Stimulated activated CD8-positive, alpha-beta memory T cell treated with anti-CD3 and anti-CD28 coated beads, Interleukin-12 subunit alpha, Interleukin-12 subunit beta, amount 100 ng/mL, for 1 hour (primary cell): ENCODE results near the gene ADAMTS18.
"Not testable (repeated sequence)": the region's sequence is repeated elsewhere in the genome, so short reads cannot be mapped to it uniquely, and the experiment has no call there.

ENCODE experiments used
- DNase-seq: peaks from one replicate; pipeline ENCODE4 v3.0.0-alpha.2; 2020; ENCODE audit warnings: low read depth

Gene ADAMTS18

GRCh38 chr16:77324729-77325128 lies 110.1 kb downstream of the ADAMTS18 start:
- DNase-seq = no peak

DNA sequence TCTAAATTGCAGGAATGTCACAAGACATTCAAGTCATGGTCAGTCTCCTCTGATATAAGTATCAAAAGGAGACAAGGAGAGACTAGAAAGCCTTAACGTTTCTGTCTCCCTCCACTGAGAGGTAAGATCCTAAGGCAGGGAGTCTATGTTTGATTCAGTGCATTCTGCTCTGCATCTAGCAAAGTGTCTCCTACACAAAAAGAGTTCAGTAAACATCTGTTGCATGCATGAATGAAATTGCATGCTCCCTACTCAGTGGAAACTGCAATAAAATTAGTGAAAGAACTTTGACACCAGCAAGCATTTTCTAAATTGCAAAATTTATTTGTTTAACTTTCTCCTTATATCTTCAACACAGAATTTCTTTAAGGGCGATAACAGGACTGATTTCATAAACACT lies 111.1 kb downstream of the ADAMTS18 start:
- DNase-seq = no peak

DNA sequence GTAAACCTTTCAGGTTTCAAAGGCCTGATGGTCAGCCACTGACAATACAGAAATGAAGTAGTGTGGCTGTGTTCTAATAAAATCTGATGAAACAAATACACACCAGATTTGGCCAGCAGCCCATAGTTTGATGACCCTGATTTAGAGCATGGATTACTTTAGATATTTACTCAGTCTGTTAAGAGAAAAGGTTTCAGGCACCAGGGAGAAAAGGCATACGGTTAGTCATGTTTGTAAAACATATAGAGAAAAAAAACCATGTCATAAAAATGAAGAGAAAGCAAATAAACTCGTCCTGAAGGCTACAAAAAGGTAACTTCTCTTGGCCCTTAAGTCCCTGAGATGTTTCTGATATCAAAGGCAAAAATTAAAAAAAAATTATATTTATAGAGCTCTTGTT lies 112.1 kb downstream of the ADAMTS18 start:
- no peak for DNase-seq

- DNase-seq = no peak
Observed at GRCh38 chr16:77317059-77317458, 117.8 kb downstream of the ADAMTS18 start.

GRCh38 chr16:77310877-77311276 lies 124.0 kb downstream of the ADAMTS18 start:
- no peak for DNase-seq

DNA sequence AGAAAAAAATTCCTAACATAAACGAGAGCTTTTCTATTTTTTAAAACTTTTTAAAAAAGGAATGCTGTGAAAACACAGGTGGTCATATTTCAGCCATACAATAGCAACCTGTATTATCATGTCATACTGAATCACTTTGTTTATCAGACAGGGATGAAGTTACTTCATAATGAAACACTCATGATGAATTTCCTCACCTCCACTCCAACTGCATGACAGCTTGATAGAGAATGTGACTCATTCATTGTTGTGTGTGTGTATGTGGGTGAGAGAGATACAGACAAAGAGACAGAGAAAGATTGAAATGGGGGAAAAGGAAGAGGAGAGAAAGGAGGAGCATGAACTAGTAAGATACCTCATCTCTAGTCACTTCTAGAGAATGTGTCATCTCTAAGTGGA lies 126.7 kb downstream of the ADAMTS18 start:
- no peak for DNase-seq

- no peak for DNase-seq
Observed at GRCh38 chr16:77307426-77308162, 127.2 kb downstream of the ADAMTS18 start.

DNA sequence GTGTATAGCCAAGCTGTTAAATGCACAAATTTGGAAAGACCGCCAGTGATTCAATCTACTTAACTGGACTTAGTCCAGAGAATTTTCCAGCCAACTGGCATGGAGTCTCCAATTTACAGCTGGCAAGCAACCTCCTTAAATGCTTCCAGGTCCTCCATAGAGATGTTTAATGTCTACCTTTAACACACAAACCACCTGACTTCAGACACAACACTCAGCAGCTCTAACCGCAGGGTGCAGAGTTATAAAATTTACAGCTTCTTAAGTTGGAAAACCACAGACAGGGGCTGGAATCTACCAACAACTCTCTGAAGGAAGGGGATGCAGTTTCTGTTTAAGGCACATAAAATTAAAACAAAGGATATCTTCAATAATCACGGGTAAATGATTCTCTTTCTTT lies 128.8 kb downstream of the ADAMTS18 start:
- DNase-seq = no peak

- no peak for DNase-seq
Observed at GRCh38 chr16:77304877-77305276, 130.0 kb downstream of the ADAMTS18 start.

DNA sequence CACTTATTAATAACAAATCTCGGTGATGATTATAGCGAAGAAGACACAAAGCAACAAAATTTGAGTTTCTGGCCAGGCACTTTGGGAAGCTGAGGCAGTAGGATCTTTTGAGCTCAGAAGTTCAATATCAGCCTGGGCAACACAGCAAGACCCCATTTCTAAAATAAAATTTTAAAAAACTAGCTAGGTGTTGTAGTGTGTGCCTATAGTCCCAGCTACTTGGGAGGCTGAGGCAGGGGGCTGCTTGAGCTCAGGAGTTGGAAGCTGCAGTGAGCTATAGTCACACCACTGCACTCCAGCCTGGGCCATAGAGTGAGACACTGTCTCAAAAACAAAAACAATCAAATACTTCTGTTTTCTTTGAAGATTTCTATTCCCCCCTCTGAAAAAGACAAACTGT lies 130.7 kb downstream of the ADAMTS18 start:
- DNase-seq = no peak

DNA sequence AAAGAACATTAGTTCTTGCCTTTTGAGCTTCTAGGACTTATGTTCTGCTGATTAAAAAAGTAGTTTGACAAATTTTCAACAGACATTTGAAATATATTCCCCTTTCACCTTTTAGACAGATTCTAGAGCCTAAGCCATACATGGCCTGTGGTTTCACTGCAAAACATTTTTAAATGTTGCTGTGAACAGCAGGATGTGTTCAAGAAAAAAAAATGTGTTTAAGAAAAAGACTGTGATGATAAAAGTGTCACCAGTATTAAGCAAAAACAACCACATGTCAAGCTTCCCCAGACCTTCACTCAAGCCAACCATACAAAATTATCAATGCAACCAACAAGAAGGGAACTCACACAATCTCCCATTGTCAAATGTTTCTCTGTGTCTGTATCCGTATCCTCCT lies 132.2 kb downstream of the ADAMTS18 start:
- DNase-seq = no peak

- DNase-seq = no peak
Observed at GRCh38 chr16:77302249-77302648, 132.6 kb downstream of the ADAMTS18 start.

GRCh38 chr16:77300256-77300655 lies 134.6 kb downstream of the ADAMTS18 start:
- no peak for DNase-seq

- DNase-seq = no peak
Observed at GRCh38 chr16:77299395-77299794, 135.4 kb downstream of the ADAMTS18 start.

DNA sequence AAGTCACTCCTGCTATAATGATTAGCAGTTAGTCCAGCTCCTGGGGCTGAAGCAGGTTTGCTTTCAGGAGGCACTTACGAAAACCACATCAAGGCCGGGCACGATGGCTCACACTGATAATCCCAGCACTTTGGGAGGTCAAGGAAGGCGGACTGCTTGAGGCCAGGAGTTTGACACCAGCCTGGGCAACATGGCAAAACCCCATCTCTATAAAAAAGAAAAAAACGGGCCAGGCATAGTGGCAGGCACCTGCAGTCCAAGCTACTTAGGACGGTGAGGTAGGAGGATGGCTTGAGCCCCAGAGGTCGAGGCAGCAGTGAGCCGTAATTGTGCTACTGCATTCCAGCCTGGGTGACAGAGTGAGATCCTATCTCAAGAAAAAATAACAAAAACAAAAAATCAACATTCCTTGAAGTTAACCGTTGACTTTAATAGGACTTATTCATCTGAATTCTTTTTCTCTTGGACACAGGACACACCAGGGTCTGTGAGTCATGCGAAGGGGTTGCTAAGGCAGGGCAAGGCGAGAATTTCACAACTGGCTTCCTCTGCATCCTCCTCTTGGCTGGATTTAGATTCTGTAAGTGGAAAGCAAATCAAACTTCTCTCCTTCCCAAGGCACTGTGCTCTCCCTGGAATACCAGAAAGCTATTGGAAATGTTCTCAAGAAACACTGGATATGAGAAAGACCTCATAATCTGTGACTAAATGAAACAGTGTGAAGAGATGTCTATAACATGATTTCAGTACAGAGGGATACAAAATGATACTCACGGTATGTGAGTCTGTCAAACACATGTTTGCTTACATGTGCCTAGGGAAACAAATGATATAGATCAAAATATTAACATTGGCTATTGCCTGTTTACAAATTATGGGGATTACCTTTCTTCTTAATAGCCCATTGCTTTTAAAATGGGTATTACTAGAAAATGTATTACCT lies 136.1 kb downstream of the ADAMTS18 start:
- no peak for DNase-seq

- DNase-seq = no peak
Observed at GRCh38 chr16:77297996-77298395, 136.8 kb downstream of the ADAMTS18 start.

DNA sequence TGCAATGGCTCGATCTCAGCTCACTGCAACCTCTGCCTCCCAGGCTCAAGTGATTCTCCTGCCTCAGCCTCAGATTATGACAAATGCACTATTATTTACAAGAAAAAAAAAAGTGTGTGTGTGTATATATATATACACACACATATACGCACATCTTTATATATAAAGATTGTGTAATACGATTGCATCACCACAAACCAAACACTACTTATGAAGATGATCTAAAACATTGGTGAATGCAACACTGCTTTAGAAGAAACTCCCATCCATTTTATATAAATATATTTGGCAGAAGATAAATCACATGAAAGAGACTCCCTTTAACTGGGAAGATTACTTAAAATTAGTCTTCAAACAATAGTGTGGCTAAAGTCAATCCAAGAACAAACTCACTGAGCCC lies 138.9 kb downstream of the ADAMTS18 start:
- no peak for DNase-seq

GRCh38 chr16:77290451-77291115 lies 144.3 kb downstream of the ADAMTS18 start:
- DNase-seq = no peak

DNA sequence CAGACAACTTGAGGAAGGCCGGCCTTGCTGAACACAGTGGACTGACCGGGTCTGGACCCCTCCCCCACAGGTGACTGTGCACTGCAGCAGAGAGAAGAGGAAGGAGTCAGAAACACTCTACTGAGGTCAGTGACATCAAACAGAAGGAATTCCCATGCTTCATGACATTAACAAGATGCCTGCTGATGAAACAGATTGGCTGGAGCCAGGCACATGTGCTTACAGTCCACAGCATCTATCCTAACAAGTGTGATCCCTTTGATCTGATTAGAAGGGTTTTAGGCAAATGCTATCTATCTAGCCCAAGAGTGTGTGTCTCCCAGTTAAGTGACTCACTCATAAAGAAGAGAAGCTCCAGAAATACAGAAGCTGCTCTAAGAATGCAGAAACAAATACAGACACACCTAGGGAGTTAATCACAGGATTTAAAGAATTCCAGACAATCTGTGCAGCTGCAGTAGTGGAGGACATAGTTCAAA lies 145.5 kb downstream of the ADAMTS18 start:
- no peak for DNase-seq

DNA sequence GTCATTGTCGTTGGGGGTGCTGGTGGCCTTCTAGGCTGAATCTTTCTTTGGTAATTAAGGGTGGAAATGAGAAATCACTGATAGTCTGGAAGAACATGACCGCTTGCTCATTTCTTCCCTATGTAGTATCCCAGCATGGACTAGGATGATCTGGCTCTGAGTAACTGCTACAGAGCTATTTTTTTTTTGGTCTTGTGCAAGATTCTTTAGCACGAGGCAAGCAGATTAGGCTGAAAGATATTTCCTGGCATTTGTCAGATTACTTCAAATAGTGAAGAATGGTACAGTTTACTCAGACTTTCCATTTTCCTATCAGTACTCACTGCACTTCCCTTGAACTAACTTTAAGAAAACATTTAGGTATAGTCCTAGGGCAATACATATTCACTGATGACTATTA lies 146.6 kb downstream of the ADAMTS18 start:
- DNase-seq = no peak

DNA sequence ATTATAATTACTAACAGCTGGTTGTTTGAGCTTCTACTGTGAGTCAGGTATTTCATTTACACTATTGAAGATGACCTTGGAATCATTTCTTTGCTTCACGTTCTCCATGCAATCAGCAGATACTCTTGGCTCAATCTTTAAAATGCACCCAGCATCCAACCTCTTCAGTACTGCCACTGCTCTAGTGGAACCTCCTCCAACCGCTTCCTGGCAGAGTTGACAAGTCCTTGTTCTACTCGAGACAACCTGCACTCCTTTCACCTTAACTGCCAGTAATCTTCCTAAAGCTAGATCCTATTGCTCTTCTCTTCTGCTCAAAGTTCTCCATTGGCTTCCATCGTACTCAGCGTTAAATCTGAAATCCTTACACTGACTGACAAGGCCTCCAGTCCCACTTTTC lies 149.2 kb downstream of the ADAMTS18 start:
- DNase-seq = no peak

DNA sequence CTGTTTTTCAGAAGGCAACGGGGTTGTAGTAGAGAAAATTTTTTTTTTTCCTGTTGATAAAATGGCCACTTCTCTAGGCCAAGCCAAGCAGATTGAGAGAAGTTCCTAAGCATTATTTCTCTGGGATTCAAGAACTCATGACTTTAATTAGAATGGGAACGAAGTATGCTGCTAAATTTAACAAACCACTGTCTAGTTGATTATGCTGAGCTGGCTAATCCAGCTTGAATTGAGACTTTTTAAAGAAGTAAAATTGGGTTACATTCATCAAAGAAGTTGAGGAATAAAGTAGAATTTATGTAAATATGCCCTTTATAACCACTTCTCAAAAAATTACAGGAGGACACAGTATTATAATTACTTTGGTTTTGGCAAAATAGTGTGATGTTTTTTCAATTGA lies 152.5 kb downstream of the ADAMTS18 start:
- no peak for DNase-seq

DNA sequence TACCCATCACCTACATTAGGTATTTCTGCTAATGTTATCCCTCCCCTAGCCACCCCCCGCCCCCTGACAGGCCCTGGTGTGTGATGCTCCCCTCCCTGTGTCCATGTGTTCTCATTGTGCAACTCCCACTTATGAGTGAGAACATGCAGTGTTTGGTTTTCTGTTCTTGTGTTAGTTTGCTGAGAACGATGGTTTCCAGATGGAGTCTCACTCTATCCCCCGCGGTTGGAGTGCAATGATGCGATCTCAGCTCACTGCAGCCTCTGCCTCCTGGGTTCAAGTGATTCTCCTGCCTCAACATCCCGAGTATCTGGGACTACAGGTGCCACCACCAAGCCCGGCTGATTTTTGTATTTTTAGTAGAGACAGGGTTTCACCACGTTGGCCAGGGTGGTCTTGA lies 155.5 kb downstream of the ADAMTS18 start:
- DNase-seq = not testable (repeated sequence)
